ENCODE data around the gene OAT.

OAT gene

DNA sequence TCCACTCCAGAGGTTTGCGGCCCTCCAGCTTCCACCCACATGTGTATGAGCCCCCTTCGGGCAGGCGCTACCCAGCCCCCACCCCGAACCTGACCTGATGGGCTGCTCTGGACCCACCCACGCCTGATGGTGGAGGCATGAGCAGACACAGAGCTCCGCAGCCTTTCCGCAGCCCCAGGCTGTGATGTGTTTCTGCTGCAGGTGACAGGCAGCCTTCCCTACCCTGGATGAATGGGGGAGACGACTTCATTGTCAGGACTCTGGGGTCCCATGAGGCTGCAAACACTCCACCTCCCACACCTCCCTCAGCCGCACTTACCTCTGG, 61.2 kb downstream of the OAT start:
- DNase-seq (ENCODE audit: low read depth in 1 of 2, low spot score in 1 of 2) = no peak
- H3K27me3 ChIP-seq (ENCODE audit: insufficient read depth, poor library complexity, severe bottlenecking) = no peaks in the 10 kb centered on the region
- H3K27ac ChIP-seq (replicated peaks) = no peak overlapping the region
- TF ChIP-seq POLR2AphosphoS5 (IDR thresholded peaks at IDR 0.05; ENCODE audit: low read depth) = no peak
- TF ChIP-seq SPI1 (IDR thresholded peaks at IDR 0.05; ENCODE audit: borderline replicate concordance, low read depth) = no peak
- TF ChIP-seq, protein P1, sequence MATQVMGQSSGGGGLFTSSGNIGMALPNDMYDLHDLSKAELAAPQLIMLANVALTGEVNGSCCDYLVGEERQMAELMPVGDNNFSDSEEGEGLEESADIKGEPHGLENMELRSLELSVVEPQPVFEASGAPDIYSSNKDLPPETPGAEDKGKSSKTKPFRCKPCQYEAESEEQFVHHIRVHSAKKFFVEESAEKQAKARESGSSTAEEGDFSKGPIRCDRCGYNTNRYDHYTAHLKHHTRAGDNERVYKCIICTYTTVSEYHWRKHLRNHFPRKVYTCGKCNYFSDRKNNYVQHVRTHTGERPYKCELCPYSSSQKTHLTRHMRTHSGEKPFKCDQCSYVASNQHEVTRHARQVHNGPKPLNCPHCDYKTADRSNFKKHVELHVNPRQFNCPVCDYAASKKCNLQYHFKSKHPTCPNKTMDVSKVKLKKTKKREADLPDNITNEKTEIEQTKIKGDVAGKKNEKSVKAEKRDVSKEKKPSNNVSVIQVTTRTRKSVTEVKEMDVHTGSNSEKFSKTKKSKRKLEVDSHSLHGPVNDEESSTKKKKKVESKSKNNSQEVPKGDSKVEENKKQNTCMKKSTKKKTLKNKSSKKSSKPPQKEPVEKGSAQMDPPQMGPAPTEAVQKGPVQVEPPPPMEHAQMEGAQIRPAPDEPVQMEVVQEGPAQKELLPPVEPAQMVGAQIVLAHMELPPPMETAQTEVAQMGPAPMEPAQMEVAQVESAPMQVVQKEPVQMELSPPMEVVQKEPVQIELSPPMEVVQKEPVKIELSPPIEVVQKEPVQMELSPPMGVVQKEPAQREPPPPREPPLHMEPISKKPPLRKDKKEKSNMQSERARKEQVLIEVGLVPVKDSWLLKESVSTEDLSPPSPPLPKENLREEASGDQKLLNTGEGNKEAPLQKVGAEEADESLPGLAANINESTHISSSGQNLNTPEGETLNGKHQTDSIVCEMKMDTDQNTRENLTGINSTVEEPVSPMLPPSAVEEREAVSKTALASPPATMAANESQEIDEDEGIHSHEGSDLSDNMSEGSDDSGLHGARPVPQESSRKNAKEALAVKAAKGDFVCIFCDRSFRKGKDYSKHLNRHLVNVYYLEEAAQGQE (IDR thresholded peaks at IDR 0.05; ENCODE audit: insufficient replicate concordance, low read depth) = no peak
- TF ChIP-seq, protein P2, sequence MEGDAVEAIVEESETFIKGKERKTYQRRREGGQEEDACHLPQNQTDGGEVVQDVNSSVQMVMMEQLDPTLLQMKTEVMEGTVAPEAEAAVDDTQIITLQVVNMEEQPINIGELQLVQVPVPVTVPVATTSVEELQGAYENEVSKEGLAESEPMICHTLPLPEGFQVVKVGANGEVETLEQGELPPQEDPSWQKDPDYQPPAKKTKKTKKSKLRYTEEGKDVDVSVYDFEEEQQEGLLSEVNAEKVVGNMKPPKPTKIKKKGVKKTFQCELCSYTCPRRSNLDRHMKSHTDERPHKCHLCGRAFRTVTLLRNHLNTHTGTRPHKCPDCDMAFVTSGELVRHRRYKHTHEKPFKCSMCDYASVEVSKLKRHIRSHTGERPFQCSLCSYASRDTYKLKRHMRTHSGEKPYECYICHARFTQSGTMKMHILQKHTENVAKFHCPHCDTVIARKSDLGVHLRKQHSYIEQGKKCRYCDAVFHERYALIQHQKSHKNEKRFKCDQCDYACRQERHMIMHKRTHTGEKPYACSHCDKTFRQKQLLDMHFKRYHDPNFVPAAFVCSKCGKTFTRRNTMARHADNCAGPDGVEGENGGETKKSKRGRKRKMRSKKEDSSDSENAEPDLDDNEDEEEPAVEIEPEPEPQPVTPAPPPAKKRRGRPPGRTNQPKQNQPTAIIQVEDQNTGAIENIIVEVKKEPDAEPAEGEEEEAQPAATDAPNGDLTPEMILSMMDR (IDR thresholded peaks at IDR 0.05; ENCODE audit: insufficient read depth, low read length) = no peak
- TF ChIP-seq GABPA (IDR thresholded peaks at IDR 0.05; ENCODE audit: low read depth) = no peak
- H3K4me3 ChIP-seq (replicated peaks; ENCODE audit: insufficient read depth, low read length) = no peak overlapping the region

DNA sequence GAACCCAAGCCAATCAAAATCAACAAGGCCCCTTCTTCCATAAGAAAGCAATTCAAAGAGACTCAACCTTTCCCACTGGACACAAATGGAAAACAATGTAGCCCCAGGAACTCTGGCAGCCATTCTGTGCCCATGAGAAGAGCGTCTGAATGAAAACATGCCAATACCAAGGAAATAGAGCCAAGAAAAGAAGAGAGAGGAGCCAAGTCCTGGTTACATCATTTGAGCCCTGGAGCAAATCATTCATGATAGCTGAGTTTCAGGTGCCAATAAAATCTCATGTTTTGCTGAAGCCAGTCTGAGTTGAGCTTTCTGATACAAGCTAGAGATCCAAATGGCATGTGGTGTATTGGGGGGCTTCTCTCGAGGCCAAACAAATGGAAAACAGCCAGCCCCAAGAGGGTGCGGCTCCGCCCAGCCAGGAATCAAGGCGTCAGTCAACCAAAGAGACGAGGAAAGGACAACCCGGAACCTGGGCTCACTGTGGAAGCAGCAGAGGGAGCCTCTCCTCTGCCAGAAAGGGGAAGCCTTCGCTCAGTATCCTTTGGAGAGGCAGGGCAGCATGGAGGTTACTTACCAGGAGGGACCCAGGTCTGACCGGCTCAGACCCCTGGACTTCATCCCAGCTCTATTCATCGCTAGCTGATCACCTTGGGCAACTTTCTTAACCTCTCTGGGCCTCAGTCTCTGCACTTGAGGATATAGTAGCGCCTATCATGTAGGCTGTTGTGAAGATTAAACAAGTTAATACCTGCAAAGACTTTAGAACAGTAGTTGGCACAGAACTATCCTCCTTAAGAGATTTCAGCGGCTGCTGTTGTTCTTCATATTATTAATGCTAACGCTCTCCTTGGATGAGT, 61.8 kb downstream of the OAT start:
- Histone ChIP-seq H3K4me3 (replicated peaks; ENCODE audit: insufficient read depth, low read length) (no peak overlapping the region), H3K27ac (replicated peaks) (no peak overlapping the region), H3K27me3 (ENCODE audit: insufficient read depth, poor library complexity, severe bottlenecking) (no peaks in the 10 kb centered on the region)
- TF ChIP-seq GABPA (IDR thresholded peaks at IDR 0.05; ENCODE audit: low read depth) = no peak
- TF ChIP-seq, protein P2 (IDR thresholded peaks at IDR 0.05; ENCODE audit: insufficient read depth, low read length) = no peak
- no peak for TF ChIP-seq POLR2AphosphoS5 (IDR thresholded peaks at IDR 0.05; ENCODE audit: low read depth)
- TF ChIP-seq, protein P1 (IDR thresholded peaks at IDR 0.05; ENCODE audit: insufficient replicate concordance, low read depth) = no peak
- no peak for TF ChIP-seq SPI1 (IDR thresholded peaks at IDR 0.05; ENCODE audit: borderline replicate concordance, low read depth)
- no peak for DNase-seq (ENCODE audit: low read depth in 1 of 2, low spot score in 1 of 2)

DNA sequence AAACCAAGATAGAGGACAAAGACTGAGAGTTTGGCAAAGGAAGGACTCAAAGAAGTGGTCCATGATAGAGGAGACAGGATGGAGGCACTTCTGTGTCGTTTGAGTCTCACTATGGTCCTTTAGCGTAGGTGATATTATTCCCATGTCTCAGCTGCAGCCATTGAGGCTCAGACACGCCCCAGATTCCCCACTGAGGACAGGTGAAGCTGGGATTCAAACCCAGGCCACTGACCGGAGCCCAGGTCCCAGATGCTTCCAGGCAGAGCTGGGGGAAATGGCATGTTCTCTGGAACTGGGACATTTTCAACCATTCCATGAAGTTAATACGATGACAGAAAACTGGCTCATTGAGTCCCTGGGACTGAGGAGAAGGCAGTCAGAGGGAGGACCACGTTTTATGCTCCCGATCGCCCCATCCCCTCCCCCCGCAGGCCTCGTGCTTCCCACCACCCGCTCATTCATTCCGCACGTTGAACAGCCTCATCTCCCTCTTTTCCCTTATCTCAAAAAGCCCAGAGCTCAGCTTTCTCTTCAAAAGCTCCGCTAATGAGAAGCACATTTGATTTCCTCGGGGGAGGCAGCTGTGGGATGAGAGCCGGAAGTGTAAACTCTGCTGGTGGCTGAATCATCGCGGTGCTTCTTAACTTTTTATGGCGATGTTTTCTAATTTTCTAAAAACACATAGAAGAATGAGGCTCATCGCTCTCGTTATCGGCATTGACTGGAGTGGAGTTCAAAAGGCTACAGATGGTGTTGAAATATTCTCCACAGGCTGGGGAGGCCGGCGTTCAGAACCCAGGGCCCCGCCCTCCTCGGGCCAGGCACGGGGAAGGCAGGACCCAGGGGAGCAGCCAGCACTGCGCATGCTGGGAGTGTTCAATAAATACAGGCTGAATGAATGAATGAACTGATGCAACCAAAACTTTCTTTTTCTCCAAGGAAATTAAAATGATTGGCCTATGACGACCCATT, 64.0 kb downstream of the OAT start:
- Histone ChIP-seq H3K27me3 (ENCODE audit: insufficient read depth, poor library complexity, severe bottlenecking) (no peaks in the 10 kb centered on the region), H3K4me3 (replicated peaks; ENCODE audit: insufficient read depth, low read length) (peak overlapping the region; percentile 32), H3K27ac (replicated peaks) (no peak overlapping the region)
- TF ChIP-seq, protein P1 (IDR thresholded peaks at IDR 0.05; ENCODE audit: insufficient replicate concordance, low read depth) = no peak
- no peak for TF ChIP-seq GABPA (IDR thresholded peaks at IDR 0.05; ENCODE audit: low read depth)
- TF ChIP-seq, protein P2 (IDR thresholded peaks at IDR 0.05; ENCODE audit: insufficient read depth, low read length) = no peak
- no peak for TF ChIP-seq POLR2AphosphoS5 (IDR thresholded peaks at IDR 0.05; ENCODE audit: low read depth)
- no peak for TF ChIP-seq SPI1 (IDR thresholded peaks at IDR 0.05; ENCODE audit: borderline replicate concordance, low read depth)
- DNase-seq (ENCODE audit: low read depth in 1 of 2, low spot score in 1 of 2) = peak; percentile 7 to 31
